HCT116 (cell line): ENCODE measurements around the gene FAM163B. TPM values are rescaled to one million over a fixed set of nuclear protein-coding genes. Genes with fewer than 3 reads are reported as not detected.

Source experiments
- ATAC-seq: fragments of 200-7000 bp; cut with Tn5 transposase; 2 replicates; pipeline ENCODE4 v1.9.1; 2020; ENCODE audit warnings: mild to moderate bottlenecking, moderate library complexity
- BruUV-seq: library from RNA; stranded (reverse); fragments of 400-500 nt; replicated peaks from 2 replicates; lab custom pipeline; 2021; lab: Mats Ljungman, UMichigan
- CTCF ChIA-PET: fragments of 300-600 bp; sonication (Branson Sonifier 250); formaldehyde crosslinking; loops from one replicate; lab custom pipeline; 2021; ENCODE audit warnings: antibody characterized with exemption; lab: Charles Lee
- POLR2A ChIA-PET: fragments of 300-600, 350-600 bp; sonication (Branson Sonifier 250); formaldehyde crosslinking; loops from one replicate; lab custom pipeline; 2021; ENCODE audit warnings: antibody characterized with exemption; lab: Charles Lee
- RAD21 ChIA-PET, 2 experiments: fragments of 300-600 bp; sonication (Branson Sonifier 250); formaldehyde crosslinking; loops; one replicate each; lab custom pipeline; 2023; ENCODE audit warnings: low total read pairs in 2 of 2; ENCODE audit not compliant: uncharacterized antibody in 2 of 2, unreplicated experiment in 2 of 2, low non-redundant PET in 1 of 2; lab: Charles Lee
- DNase-seq: peaks from one replicate; pipeline ENCODE4 v3.0.0-alpha.2; 2010; ENCODE audit warnings: low read depth, low spot score
- H2AFZ ChIP-seq: fragments of 200-600 bp; shearing (Covaris generic), sonication (generic); 2 replicates; pipeline ENCODE4 v1.6.1; 2017; ENCODE audit warnings: low read depth, mixed run types, mixed read lengths, antibody characterized with exemption, low read length; ENCODE audit not compliant: poor library complexity, severe bottlenecking
- H3K27ac ChIP-seq: 2 replicates; pipeline ENCODE4 v1.5.1; 2012; ENCODE audit warnings: low read depth, low read length
- H3K27me3 ChIP-seq: fragments of 200-600 bp; sonication (generic); 2 replicates; pipeline ENCODE4 v1.6.1; 2016; ENCODE audit warnings: mixed run types, low read length, mixed read lengths; ENCODE audit not compliant: insufficient read depth
- H3K36me3 ChIP-seq, 2 experiments: fragments of 200-500 bp in 1 of 2; fragments of 200-600 bp in 1 of 2; sonication (Bioruptor generic) in 1 of 2; sonication (generic) in 1 of 2; 2 replicates each; pipeline versions ENCODE4 v1.5.1 to v1.6.1; 2014 to 2016; ENCODE audit warnings: low read length in 2 of 2, inconsistent platforms in 1 of 2, mixed read lengths in 1 of 2, mixed run types in 1 of 2; ENCODE audit not compliant: insufficient read depth in 2 of 2, control insufficient read depth in 1 of 2
- H3K4me1 ChIP-seq, 2 experiments: fragments of 200-600 bp in 1 of 2; sonication (generic) in 1 of 2; 2 replicates each; pipeline versions ENCODE4 v1.5.1 to v1.6.1; 2012 to 2017; ENCODE audit warnings: low read length in 2 of 2, inconsistent platforms in 1 of 2, mild to moderate bottlenecking in 1 of 2, mixed read lengths in 1 of 2, mixed run types in 1 of 2, moderate library complexity in 1 of 2; ENCODE audit not compliant: insufficient read depth in 2 of 2, control insufficient read depth in 1 of 2
- H3K4me2 ChIP-seq: fragments of 200-600 bp; sonication (generic); 2 replicates; pipeline ENCODE4 v1.6.1; 2017; ENCODE audit warnings: mixed run types, low read length, mixed read lengths
- H3K4me3 ChIP-seq, 2 experiments: fragments of 200-600 bp in 1 of 2; sonication (generic) in 1 of 2; replicated peaks in 1 of 2; 2 replicates each; pipeline ENCODE4 v1.5.1; 2011 to 2016; ENCODE audit warnings: low read length in 2 of 2, control low read depth in 1 of 2, low read depth in 1 of 2, mild to moderate bottlenecking in 1 of 2, mixed read lengths in 1 of 2, mixed run types in 1 of 2
- H3K79me2 ChIP-seq: fragments of 200-600 bp; sonication (generic); 2 replicates; pipeline ENCODE4 v1.6.1; 2017; ENCODE audit warnings: mild to moderate bottlenecking, mixed run types, low read length, moderate library complexity, mixed read lengths; ENCODE audit not compliant: insufficient read depth
- H3K9ac ChIP-seq: fragments of 200-600 bp; sonication (generic); 2 replicates; pipeline ENCODE4 v1.6.1; 2016; ENCODE audit warnings: low read length, mixed read lengths
- H3K9me2 ChIP-seq: fragments of 200-600 bp; sonication (generic), shearing (Covaris generic); 2 replicates; pipeline ENCODE4 v1.6.1; 2017; ENCODE audit warnings: mixed run types, mild to moderate bottlenecking, moderate library complexity; ENCODE audit not compliant: insufficient read depth
- H3K9me3 ChIP-seq, 2 experiments: fragments of 200-500 bp in 1 of 2; fragments of 200-600 bp in 1 of 2; sonication (Bioruptor generic) in 1 of 2; sonication (generic) in 1 of 2; 2 replicates each; pipeline ENCODE4 v1.6.1; 2014 to 2017; ENCODE audit warnings: low read length in 2 of 2, mixed read lengths in 2 of 2, inconsistent platforms in 1 of 2, low read depth in 1 of 2, mild to moderate bottlenecking in 1 of 2, mixed run types in 1 of 2, moderate library complexity in 1 of 2; ENCODE audit not compliant: control insufficient read depth in 1 of 2, insufficient read depth in 1 of 2
- H4K20me1 ChIP-seq: fragments of 200-600 bp; sonication (generic), shearing (Covaris generic); 2 replicates; pipeline ENCODE4 v1.6.1; 2017; ENCODE audit warnings: mixed run types, mild to moderate bottlenecking, moderate library complexity; ENCODE audit not compliant: insufficient read depth
- CEBPB ChIP-seq: IDR thresholded peaks from 2 replicates; pipeline ENCODE4 v1.6.1; 2012; ENCODE audit warnings: low read depth
- EGR1 ChIP-seq: IDR thresholded peaks from 2 replicates; pipeline ENCODE4 v1.6.1; 2012; ENCODE audit warnings: low read depth
- ELF1 ChIP-seq: IDR thresholded peaks from 2 replicates; pipeline ENCODE4 v1.6.1; 2012; ENCODE audit warnings: low read depth, borderline replicate concordance
- EZH2 ChIP-seq: fragments of 200-600 bp; sonication (generic); IDR thresholded peaks from 2 replicates; pipeline ENCODE4 v1.6.1; 2017; ENCODE audit warnings: antibody characterized with exemption, mixed run types
- EZH2phosphoT487 ChIP-seq: fragments of 200-600 bp; IDR thresholded peaks from 2 replicates; pipeline ENCODE4 v1.6.1; 2018; ENCODE audit warnings: antibody characterized with exemption, borderline replicate concordance
- FOSL1 ChIP-seq: IDR thresholded peaks from 2 replicates; pipeline ENCODE4 v1.6.1; 2012; ENCODE audit warnings: low read depth
- JUND ChIP-seq: IDR thresholded peaks from 2 replicates; pipeline ENCODE4 v1.6.1; 2012
- POLR2A ChIP-seq: IDR thresholded peaks from 2 replicates; pipeline ENCODE4 v1.7.0; 2011; ENCODE audit warnings: borderline replicate concordance; ENCODE audit not compliant: insufficient read depth, insufficient read length; ENCODE audit errors: extremely low read depth
- POLR2AphosphoS5 ChIP-seq: IDR thresholded peaks from 2 replicates; pipeline ENCODE4 v1.6.1; 2011; ENCODE audit warnings: mild to moderate bottlenecking, low read depth, low read length, moderate library complexity
- RAD21 ChIP-seq: IDR thresholded peaks from 2 replicates; pipeline ENCODE4 v1.6.1; 2012; ENCODE audit warnings: low read depth, mild to moderate bottlenecking
- SP1 ChIP-seq: IDR thresholded peaks from 2 replicates; pipeline ENCODE4 v1.6.1; 2012; ENCODE audit warnings: low read depth
- SRF ChIP-seq: IDR thresholded peaks from 2 replicates; pipeline ENCODE4 v1.6.1; 2012; ENCODE audit warnings: low read depth
- ZFX ChIP-seq: fragments of 450-650 bp; IDR thresholded peaks from 2 replicates; pipeline ENCODE4 v1.6.1; 2017
- intact Hi-C: fragments of 100-400 bp; cut with micrococcal nuclease; formaldehyde crosslinking; loops from 2 replicates; pipeline ENCODE4 v1.10.0; 2022
- total RNA-seq: library from RNA; stranded (reverse); gene quantifications from one replicate; pipeline ENCODE4 v1.2.1, GENCODE V29; 2021; ENCODE audit not compliant: unreplicated experiment
- TF ChIP-seq, protein P1 (sequence below), 3 experiments: fragments of 200-600 bp in 1 of 3; sonication (generic) in 1 of 3; IDR thresholded peaks in 2 of 3; conservative IDR thresholded peaks in 1 of 3; 2 replicates each; pipeline ENCODE4 v1.5.1; 2012 to 2017; ENCODE audit warnings: low read depth in 2 of 3, low read length in 2 of 3, antibody characterized with exemption in 1 of 3, borderline replicate concordance in 1 of 3, control low read depth in 1 of 3, mild to moderate bottlenecking in 1 of 3, mixed read lengths in 1 of 3, mixed run types in 1 of 3, moderate library complexity in 1 of 3; ENCODE audit not compliant: insufficient read depth in 1 of 3

FAM163B gene
- total RNA-seq, 1 experiment from 2014 or later, result not detected

DNA sequence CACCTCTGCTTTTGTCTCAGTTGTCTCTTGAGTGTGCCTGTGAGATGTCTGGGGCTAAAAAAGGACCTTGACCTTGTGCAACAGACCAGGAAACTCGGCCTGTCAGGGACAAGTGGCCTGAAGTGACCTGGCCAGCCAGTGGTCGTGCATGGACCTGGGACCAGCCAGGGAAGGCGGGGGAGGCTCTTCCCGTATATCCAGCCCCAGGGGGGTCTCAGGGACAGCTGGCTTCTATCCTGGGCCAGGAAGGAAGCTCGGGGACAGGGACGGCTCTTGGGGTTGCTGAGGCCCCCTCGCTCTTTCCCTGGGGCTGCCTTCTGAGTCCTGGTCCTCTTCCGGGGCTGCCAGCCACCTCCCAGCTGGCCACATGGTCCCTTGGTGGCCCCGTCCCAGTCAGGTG lies 77.9 kb downstream of the FAM163B start:
- Histone ChIP-seq H3K4me1 (peaks cover 7 to 9% of the 10 kb centered on the region in 2 experiments; a peak in 3 of 4 replicates), H3K27ac (no peak overlapping the region), H3K79me2 (no peaks in the 10 kb centered on the region), H3K27me3 (no peaks in the 10 kb centered on the region), H3K9me2 (no peaks in the 10 kb centered on the region), H3K4me3 (no peak overlapping the region), H2AFZ (no peak overlapping the region), H3K9ac (no peak overlapping the region), H4K20me1 (no peaks in the 10 kb centered on the region), H3K4me2 (no peak overlapping the region), H3K9me3 (no peaks in the 10 kb centered on the region), H3K36me3 (no peaks in the 10 kb centered on the region)
- DNase-seq (no peak), ATAC-seq (no peak)
- no peak for TF ChIP-seq FOSL1
- TF ChIP-seq SP1, result no peak
- TF ChIP-seq POLR2AphosphoS5, result no peak
- TF ChIP-seq POLR2A, result no peak
- TF ChIP-seq EGR1, result no peak
- TF ChIP-seq JUND, result no peak
- TF ChIP-seq EZH2, result no peak
- TF ChIP-seq, protein P1, sequence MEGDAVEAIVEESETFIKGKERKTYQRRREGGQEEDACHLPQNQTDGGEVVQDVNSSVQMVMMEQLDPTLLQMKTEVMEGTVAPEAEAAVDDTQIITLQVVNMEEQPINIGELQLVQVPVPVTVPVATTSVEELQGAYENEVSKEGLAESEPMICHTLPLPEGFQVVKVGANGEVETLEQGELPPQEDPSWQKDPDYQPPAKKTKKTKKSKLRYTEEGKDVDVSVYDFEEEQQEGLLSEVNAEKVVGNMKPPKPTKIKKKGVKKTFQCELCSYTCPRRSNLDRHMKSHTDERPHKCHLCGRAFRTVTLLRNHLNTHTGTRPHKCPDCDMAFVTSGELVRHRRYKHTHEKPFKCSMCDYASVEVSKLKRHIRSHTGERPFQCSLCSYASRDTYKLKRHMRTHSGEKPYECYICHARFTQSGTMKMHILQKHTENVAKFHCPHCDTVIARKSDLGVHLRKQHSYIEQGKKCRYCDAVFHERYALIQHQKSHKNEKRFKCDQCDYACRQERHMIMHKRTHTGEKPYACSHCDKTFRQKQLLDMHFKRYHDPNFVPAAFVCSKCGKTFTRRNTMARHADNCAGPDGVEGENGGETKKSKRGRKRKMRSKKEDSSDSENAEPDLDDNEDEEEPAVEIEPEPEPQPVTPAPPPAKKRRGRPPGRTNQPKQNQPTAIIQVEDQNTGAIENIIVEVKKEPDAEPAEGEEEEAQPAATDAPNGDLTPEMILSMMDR (IDR thresholded peaks at IDR 0.05 in 2 of 3, conservative IDR thresholded peaks at IDR 0.05 in 1 of 3; ENCODE audit: borderline replicate concordance in 1 of 3, insufficient read depth in 1 of 3, low read depth in 2 of 3, low read length in 2 of 3), result no peak
- no peak for TF ChIP-seq ZFX
- no peak for TF ChIP-seq EZH2phosphoT487
- no peak for TF ChIP-seq ELF1
- TF ChIP-seq SRF, result no peak
- no peak for TF ChIP-seq CEBPB
- no peak for TF ChIP-seq RAD21
- intact Hi-C loops, result no loop called here
- ChIA-PET POLR2A (no interaction called here), RAD21 (no interaction called here), CTCF (interaction anchor here (1.1 kb wide), 1 partner anchor 196 kb away, joined by 5 read pairs; no protein-coding TSS in a partner anchor)
- BruUV-seq, result no TSS peak
